Stimulated activated CD4-positive, alpha-beta T cell treated with anti-CD3 and anti-CD28 coated beads, Interleukin-4, amount 100 ng/mL, for 24 hours (primary cell): ENCODE results near the gene POLR3E.

Source experiments
- DNase-seq: peaks from one replicate; pipeline ENCODE4 v3.0.0-alpha.2; 2020

The POLR3E gene

DNA sequence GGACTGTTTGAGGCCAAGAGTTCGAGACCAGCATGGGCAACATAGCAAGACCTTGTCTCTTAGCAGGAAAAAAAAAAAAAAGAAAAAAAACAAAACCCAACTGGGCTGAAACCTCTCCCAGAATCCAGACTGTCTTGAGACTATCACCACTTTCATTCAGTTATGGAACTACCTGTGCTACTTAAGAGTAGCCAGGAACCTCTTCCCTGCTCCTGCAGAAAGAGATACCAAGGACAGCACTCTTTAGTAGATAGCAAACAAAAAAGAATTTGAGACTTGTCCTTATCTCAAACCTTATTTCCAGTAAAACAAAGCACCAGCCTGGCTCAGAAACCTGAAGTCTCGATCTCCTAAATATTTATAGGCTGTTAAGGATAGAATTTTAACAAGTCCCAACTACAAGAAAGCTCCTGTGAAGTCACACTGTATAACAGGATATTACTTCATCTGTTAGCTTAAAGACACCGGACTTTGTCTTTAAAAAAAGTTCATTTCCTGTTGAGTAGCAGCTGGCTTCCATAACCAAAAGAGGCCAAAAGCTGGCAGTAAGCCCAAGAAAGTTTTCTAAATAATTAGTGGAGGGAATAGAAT, 72.1 kb downstream of the POLR3E start:
- DNase-seq, result no peak

DNA sequence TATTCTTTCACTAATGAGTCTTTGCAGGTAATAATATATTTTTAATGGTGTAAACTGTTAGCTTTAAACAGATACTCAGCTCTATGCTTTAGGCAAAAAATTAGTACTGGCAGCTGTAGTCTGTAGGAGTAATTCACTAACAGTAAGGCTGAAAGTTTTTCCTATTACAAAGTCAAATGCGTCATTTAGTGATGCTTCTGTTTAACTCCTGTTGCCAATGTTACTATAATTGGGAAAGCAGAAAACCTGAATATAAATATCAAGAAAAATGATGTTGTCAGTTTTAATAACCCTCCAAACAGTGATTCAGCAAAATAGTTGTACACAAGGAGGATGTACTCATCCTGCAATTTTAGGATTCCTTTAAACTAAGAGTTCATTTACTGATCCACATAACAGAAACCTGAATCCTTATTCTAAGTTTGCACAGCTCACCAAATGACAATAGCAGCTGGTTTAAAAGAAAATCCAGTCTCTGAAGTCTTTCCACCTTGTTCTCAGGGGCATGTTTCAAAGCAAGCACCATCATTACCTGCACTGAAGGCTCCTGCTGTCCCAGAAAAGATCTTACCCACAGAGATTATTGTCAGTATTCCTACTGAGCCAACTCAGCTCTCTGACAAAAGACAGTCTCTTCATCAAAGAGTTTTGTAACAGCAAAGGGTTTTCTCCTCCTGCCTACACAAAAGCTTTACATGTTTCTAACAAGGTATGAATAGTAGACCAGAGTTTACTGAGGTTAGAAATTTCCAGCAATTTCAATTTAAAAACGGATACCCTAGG, 73.0 kb downstream of the POLR3E start:
- no peak for DNase-seq

- no peak for DNase-seq
Measured at GRCh38 chr16:22372882-22373661, 75.9 kb downstream of the POLR3E start.

GRCh38 chr16:22373662-22374310, 76.6 kb downstream of the POLR3E start:
- DNase-seq, result peak; percentile 34

GRCh38 chr16:22374311-22375116, 77.3 kb downstream of the POLR3E start, which contains the start of gene CDR2:
Gene CDR2, minus strand, starts transcription at chr16:22374619. Its CDS starts 310 bp downstream, at chr16:22374309.
- DNase-seq, result peak; percentile 99

DNA sequence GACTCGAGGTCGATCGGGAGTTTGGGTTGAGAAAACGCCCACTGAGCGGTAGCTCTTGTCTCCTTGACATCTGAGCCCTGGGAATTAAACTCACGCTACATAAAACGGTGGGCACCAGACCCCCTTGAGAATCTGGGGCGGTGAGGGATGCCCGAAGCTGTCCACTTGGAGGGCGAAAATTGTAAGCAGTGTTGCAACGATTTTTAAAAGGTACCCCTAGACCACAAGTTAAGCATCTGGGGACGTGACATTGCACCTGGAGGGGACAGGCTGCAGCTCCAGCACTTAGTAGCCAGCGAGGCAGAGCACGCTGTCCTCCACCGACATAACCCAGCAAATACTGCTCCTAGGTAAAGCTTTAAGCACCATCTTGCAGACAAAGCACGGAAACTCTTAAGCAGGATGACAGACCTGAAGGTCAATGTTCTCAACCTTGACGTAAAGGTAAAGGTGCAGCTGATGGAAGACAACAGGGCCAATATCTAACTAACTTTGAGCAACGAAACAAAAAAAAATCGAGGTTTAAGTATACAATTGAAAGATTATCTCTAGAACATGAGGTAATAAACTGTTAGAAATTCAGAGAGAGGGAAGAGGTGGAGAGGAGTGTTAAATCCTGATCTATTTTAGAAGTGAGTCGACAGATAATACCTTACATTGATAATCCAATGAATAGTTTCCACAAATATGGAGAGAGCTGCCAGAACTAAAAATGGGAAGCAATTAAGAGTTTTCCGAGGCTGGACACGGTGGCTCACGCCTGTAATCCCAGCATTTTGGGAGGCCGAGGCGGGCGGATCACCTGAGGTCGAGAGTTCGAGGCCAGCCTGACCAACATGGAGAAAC, 78.1 kb downstream of the POLR3E start:
- DNase-seq, result no peak

DNA sequence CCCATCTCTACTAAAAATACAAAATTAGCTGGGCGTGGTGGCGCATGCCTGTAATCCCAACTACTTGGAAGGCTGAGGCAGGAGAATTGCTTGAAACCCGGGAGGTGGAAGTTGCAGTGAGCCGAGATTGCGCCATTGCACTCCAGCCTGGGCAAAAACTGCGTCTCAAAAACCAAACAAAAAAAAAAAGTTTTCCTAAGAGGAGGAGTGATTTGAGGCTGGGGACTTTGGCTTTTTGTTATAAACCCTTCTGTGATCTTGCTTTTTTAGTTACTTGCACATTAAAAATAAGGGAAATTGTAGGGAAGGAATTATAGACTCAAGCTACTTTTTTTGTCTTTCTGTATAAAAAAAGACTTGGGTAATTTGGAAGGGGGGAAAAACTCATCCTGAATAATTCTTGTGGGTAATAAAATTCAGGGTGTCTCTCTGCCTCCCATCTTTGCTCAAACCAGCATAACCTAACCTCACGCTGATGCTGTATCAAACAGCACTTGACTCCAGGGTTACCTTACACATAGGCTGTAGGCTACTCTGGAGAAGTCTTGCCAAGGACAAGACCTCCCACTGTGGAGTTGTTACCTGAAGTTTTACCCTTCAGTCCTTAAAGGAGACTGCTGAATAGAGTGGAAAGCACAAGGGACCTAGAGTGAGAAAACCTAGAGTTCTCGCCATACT, 78.9 kb downstream of the POLR3E start:
- no peak for DNase-seq

DNA sequence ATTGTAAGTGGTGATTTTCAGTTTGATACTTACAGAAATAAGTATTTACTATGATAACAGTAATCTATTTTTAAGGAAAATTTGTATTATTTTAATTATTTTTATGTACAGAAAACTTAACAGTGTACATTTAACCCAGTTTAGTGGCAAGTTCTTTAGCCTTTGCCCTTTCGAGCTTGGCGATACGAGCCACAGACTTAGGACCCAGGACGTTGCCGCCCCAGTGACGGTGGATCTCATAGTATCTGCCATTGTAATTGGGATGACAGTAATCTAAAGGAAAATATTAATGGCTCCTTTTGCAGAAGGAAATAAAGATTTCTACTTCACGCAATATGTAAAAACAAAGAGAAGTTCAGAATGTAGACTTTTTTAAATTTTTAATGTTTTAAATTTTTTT, 82.4 kb downstream of the POLR3E start:
- no peak for DNase-seq

GRCh38 chr16:22380529-22380928, 83.3 kb downstream of the POLR3E start:
- DNase-seq, result no peak

DNA sequence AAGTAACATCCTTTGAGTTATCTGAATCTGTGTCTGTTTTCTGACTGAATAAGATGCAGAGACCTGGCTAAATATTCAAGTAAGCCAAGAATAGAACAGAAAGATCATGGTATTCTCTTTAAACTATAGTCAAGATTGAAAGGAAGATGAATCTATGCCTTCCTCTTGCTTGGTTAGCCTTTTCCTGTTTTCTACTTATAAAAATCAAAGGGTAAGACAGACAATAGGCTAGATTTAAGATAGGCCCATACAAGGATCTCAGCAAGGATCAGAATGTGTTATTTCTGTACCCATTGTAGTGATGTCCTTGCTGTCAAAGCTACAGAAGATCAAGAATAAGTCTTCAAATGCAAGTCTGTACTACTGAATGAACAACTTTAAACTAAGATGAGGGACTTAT, 84.2 kb downstream of the POLR3E start:
- no peak for DNase-seq

GRCh38 chr16:22383827-22384226, 86.6 kb downstream of the POLR3E start:
- no peak for DNase-seq
